NT2/D1 (cell line): ENCODE measurements around the gene EXOC6.

Experiments
- SUZ12 ChIP-seq: IDR thresholded peaks from 2 replicates; pipeline ENCODE4 v1.6.1; 2011; ENCODE audit not compliant: insufficient read length, insufficient read depth; ENCODE audit errors: extremely low read depth
- YY1 ChIP-seq: IDR thresholded peaks from 2 replicates; pipeline ENCODE4 v1.6.1; 2011; ENCODE audit not compliant: insufficient read length, insufficient read depth
- ZNF274 ChIP-seq: IDR thresholded peaks from 2 replicates; pipeline ENCODE4 v1.6.1; 2011; ENCODE audit warnings: mild to moderate bottlenecking, low read depth, low read length

DNA sequence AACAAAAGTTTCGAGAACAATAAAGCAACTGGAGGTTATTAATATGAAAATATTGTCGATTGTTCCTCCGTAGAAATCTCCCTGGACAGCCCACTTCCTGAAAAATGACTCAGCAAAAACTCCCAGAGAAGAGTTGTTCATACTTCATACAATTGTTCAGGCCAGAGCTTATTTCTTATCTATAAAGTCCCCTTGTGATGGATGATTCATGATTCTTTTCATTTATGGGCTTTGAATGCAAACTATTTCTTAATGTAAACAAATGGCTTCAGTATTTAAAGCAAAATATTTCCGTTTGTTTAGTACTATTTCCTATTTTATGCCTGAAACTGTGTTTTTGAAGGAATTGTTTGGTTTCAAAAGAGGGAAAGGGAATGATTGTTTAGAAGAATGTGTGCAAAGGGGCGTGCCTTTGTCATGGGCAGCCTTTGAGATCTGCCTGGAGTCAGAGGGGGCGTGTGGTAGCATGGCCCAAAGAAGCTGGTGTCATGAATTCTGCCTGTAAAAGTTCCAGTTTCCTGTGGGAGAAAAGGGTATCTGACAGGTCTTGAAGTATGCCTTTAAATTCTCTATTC lies 26.2 kb upstream of the EXOC6 start:
- TF ChIP-seq ZNF274 (no peak), SUZ12 (no peak), YY1 (no peak)
